SK-N-SH (cell line): ENCODE results near the gene SP110. TPM values are rescaled to one million over a fixed set of nuclear protein-coding genes. Genes with fewer than 3 reads are reported as not detected.

ENCODE experiments used
- CTCF ChIA-PET: fragments of 300-600, 350-600 bp; formaldehyde crosslinking; extraction: SDS; loops from one replicate; lab custom pipeline; 2021; lab: Yijun Ruan, JAX
- POLR2A ChIA-PET: fragments of 350-600 bp; sonication (Branson Sonifier 250); formaldehyde crosslinking; extraction: SDS; loops from one replicate; lab custom pipeline; 2020; ENCODE audit warnings: antibody characterized with exemption, inconsistent platforms; lab: Yijun Ruan, JAX
- DNase-seq: peaks from one replicate; pipeline ENCODE4 v3.0.0; 2012
- H2AFZ ChIP-seq: fragments of 200-600 bp; sonication (generic); 2 replicates; pipeline ENCODE4 v1.8.1; 2016; ENCODE audit warnings: antibody characterized with exemption, mild to moderate bottlenecking, low read depth
- H3F3A ChIP-seq: fragments of 200-600 bp; sonication (generic); replicated peaks from 2 replicates; pipeline ENCODE3; 2016; ENCODE audit warnings: antibody characterized with exemption, mild to moderate bottlenecking; ENCODE audit not compliant: insufficient read depth
- H3K27ac ChIP-seq, 2 experiments: fragments of 200-500 bp in 1 of 2; fragments of 200-600 bp in 1 of 2; sonication (Bioruptor generic) in 1 of 2; sonication (generic), shearing (Covaris generic) in 1 of 2; 2 replicates each; pipeline versions ENCODE4 v1.5.1 to v1.6.1; 2014 to 2016; ENCODE audit warnings: low read depth in 2 of 2, inconsistent platforms in 1 of 2, low read length in 1 of 2, mild to moderate bottlenecking in 1 of 2, mixed read lengths in 1 of 2
- H3K27me3 ChIP-seq: fragments of 200-600 bp; sonication (generic), shearing (Covaris generic); 2 replicates; pipeline ENCODE4 v1.6.1; 2016; ENCODE audit warnings: mixed run types; ENCODE audit not compliant: insufficient read depth
- H3K36me3 ChIP-seq, 2 experiments: fragments of 200-500 bp in 1 of 2; fragments of 200-600 bp in 1 of 2; sonication (Bioruptor generic) in 1 of 2; sonication (generic) in 1 of 2; replicated peaks in 1 of 2; 2 replicates each; pipeline versions ENCODE3 to v1.5.1; 2014 to 2016; ENCODE audit warnings: low read length in 1 of 2, mild to moderate bottlenecking in 1 of 2; ENCODE audit not compliant: insufficient read depth in 2 of 2, control insufficient read depth in 1 of 2
- H3K4me1 ChIP-seq, 2 experiments: fragments of 200-500 bp in 1 of 2; fragments of 200-600 bp in 1 of 2; sonication (Bioruptor generic) in 1 of 2; sonication (generic), shearing (Covaris generic) in 1 of 2; 2 replicates each; pipeline versions ENCODE4 v1.5.1 to v1.6.1; 2014 to 2016; ENCODE audit warnings: low read depth in 1 of 2, low read length in 1 of 2, mixed run types in 1 of 2; ENCODE audit not compliant: insufficient read depth in 2 of 2, control insufficient read depth in 1 of 2
- H3K4me2 ChIP-seq: fragments of 200-600 bp; sonication (generic), shearing (Covaris generic); 2 replicates; pipeline ENCODE4 v1.6.1; 2017; ENCODE audit warnings: mixed run types
- H3K4me3 ChIP-seq, 2 experiments: fragments of 200-500 bp in 1 of 2; fragments of 200-600 bp in 1 of 2; sonication (Bioruptor generic) in 1 of 2; sonication (generic), shearing (Covaris generic) in 1 of 2; 2 replicates each; pipeline versions ENCODE4 v1.5.1 to v1.8.1; 2014 to 2016; ENCODE audit warnings: low read depth in 2 of 2, inconsistent platforms in 1 of 2, low read length in 1 of 2, mild to moderate bottlenecking in 1 of 2, mixed read lengths in 1 of 2, moderate library complexity in 1 of 2
- H3K79me2 ChIP-seq: fragments of 200-600 bp; sonication (generic); 2 replicates; pipeline ENCODE4 v1.8.1; 2017; ENCODE audit warnings: mild to moderate bottlenecking; ENCODE audit not compliant: insufficient read depth
- H3K9ac ChIP-seq: fragments of 200-600 bp; sonication (generic); 2 replicates; pipeline ENCODE4 v1.6.1; 2017; ENCODE audit warnings: mixed run types
- H3K9me2 ChIP-seq: fragments of 200-600 bp; sonication (generic); 2 replicates; pipeline ENCODE4 v1.6.1; 2017; ENCODE audit warnings: mixed run types
- H3K9me3 ChIP-seq: fragments of 200-600 bp; sonication (generic); 2 replicates; pipeline ENCODE4 v1.6.1; 2017; ENCODE audit warnings: mixed run types, mild to moderate bottlenecking, moderate library complexity
- H4K20me1 ChIP-seq: fragments of 200-600 bp; sonication (generic); 2 replicates; pipeline ENCODE4 v1.6.1; 2017; ENCODE audit warnings: mild to moderate bottlenecking, mixed run types; ENCODE audit not compliant: insufficient read depth
- CHD2 ChIP-seq: fragments of 150-350 bp; IDR thresholded peaks from 2 replicates; pipeline ENCODE4 v1.6.1; 2018; ENCODE audit warnings: low read length; ENCODE audit not compliant: partially characterized antibody
- ELF1 ChIP-seq: IDR thresholded peaks from 2 replicates; pipeline ENCODE4 v1.4.0; 2012
- EZH2phosphoT487 ChIP-seq: fragments of 200-600 bp; sonication (generic); IDR thresholded peaks from 2 replicates; pipeline ENCODE4 v1.6.1; 2017; ENCODE audit warnings: low read depth, mixed run types, mild to moderate bottlenecking, antibody characterized with exemption, moderate library complexity, borderline replicate concordance
- FOXJ3 ChIP-seq: sonication (generic); formaldehyde crosslinking; IDR thresholded peaks from 2 replicates; pipeline ENCODE4 v1.5.1; 2020; ENCODE audit warnings: mild to moderate bottlenecking, missing genetic modification reagents
- IRF3 ChIP-seq: fragments of 150-350 bp; IDR thresholded peaks from 2 replicates; pipeline ENCODE4 v1.6.1; 2016; ENCODE audit warnings: mild to moderate bottlenecking, low read depth, low read length
- MAX ChIP-seq: IDR thresholded peaks from 2 replicates; pipeline ENCODE4 v1.4.0; 2012; ENCODE audit warnings: low read depth
- MEF2A ChIP-seq: IDR thresholded peaks from 2 replicates; pipeline ENCODE4 v1.4.0; 2012; ENCODE audit warnings: low read depth, borderline replicate concordance
- MXI1 ChIP-seq: IDR thresholded peaks from 2 replicates; pipeline ENCODE4 v1.6.1; 2012; ENCODE audit warnings: mild to moderate bottlenecking, low read depth, low read length, improper control_type of control experiment
- NRF1 ChIP-seq: IDR thresholded peaks from 2 replicates; pipeline ENCODE4 v1.6.1; 2012; ENCODE audit warnings: low read depth, mild to moderate bottlenecking, low read length
- PBX3 ChIP-seq: IDR thresholded peaks from 2 replicates; pipeline ENCODE4; 2012
- RAD21 ChIP-seq: IDR thresholded peaks from 2 replicates; pipeline ENCODE4 v1.6.1; 2012; ENCODE audit warnings: mild to moderate bottlenecking, low read length
- RCOR1 ChIP-seq: fragments of 150-350 bp; IDR thresholded peaks from 2 replicates; pipeline ENCODE4 v1.6.1; 2017; ENCODE audit warnings: antibody characterized with exemption, low read length
- RFX5 ChIP-seq: IDR thresholded peaks from 2 replicates; pipeline ENCODE4 v1.6.1; 2012; ENCODE audit warnings: mild to moderate bottlenecking, improper control_type of control experiment, low read length
- RXRA ChIP-seq: IDR thresholded peaks from 2 replicates; pipeline ENCODE4 v1.4.0; 2012; ENCODE audit warnings: low read depth, mild to moderate bottlenecking, borderline replicate concordance
- SIN3A ChIP-seq: IDR thresholded peaks from 2 replicates; pipeline ENCODE4 v1.6.1; 2012; ENCODE audit warnings: low read depth, mild to moderate bottlenecking, low read length, moderate library complexity, borderline replicate concordance
- TCF12 ChIP-seq: IDR thresholded peaks from 2 replicates; pipeline ENCODE4 v1.4.0; 2012
- TEAD4 ChIP-seq: IDR thresholded peaks from 2 replicates; pipeline ENCODE4 v1.4.0; 2012; ENCODE audit warnings: mild to moderate bottlenecking, borderline replicate concordance; ENCODE audit not compliant: insufficient read depth
- USF1 ChIP-seq: IDR thresholded peaks from 2 replicates; pipeline ENCODE4 v1.4.0; 2012; ENCODE audit warnings: low read depth, borderline replicate concordance
- ZBTB33 ChIP-seq: IDR thresholded peaks from 2 replicates; pipeline ENCODE4 v1.4.0; 2012; ENCODE audit warnings: low read depth, borderline replicate concordance
- WGBS: methylation state at CpG from one replicate; pipeline ENCODE4 v1.1.6; 2017; ENCODE audit warnings: low lambda C conversion rate; 5-methylcytosine and 5-hydroxymethylcytosine counted together
- polyA plus RNA-seq, 3 experiments: library from polyadenylated mRNA; depleted of rRNA; stranded (reverse); fragments of >200 nt; gene quantifications; 2 replicates each; pipeline ENCODE4 v1.2.3, GENCODE V29; 2012
- TF ChIP-seq, protein P1 (sequence below): fragments of 200-600 bp; sonication (generic); IDR thresholded peaks from 2 replicates; pipeline ENCODE4 v1.6.1; 2017; ENCODE audit warnings: antibody characterized with exemption, mild to moderate bottlenecking, moderate library complexity

SP110 gene
- polyA plus RNA-seq, 1 of the 3 experiments (the other 2 are of a cell fraction): 10.4 TPM

- CTCF ChIA-PET: no interaction called here
Observed at GRCh38 chr2:230216489-230216888, 3.3 kb downstream of the SP110 start.

DNA sequence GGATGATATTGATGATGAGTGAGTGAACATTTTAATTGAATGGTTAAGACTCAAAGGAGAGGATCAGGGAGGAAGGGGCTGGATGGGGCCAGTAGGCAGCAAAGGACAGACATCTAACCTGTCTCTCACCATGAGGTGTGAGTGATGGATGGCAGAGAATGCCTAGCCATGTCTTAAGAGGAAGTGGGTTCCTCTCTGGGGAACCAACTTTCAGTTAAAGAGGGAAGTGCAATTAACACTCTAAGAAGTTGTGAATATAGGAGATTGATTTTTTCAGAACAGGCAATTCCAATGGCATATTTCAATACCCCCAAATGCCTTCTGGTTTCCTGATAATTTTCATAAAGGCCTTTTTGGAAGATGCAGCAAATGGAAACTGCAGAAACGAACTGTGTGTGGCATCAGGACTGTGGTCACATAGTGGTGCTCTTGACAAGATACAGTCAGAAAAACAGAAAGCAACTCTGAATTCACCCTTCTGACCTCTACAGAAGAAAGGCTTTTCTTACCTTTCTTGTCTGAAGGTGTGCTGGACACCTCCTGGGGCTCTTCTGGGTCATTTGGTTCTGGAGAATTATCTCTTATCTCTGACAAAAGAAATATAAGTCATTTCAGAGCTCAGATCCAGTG, 10.2 kb downstream of the SP110 start:
- H3K36me3 ChIP-seq: peaks cover 30 to 67% of the 10 kb centered on the region in 2 experiments
- DNase-seq: no peak

More at GRCh38 chr2:230216489-230216888, 3.3 kb downstream of the SP110 start:
- DNase-seq: no peak
- Histone ChIP-seq H3K9me3 (no peaks in the 10 kb centered on the region), H3K36me3 (peaks cover 3 to 35% of the 10 kb centered on the region in 2 experiments), H3K27ac (no peak overlapping the region), H3K79me2 (no peaks in the 10 kb centered on the region; the same call in 1 of the 2 replicates), H3K27me3 (no peaks in the 10 kb centered on the region), H3F3A (no peaks in the 10 kb centered on the region)
- TF ChIP-seq MXI1 (no peak), NRF1 (no peak), MEF2A (no peak), MAX (no peak), RCOR1 (no peak), ELF1 (no peak), CHD2 (no peak), RFX5 (no peak), TEAD4 (no peak)
- TF ChIP-seq, all 33 proteins: peak for 0
- POLR2A ChIA-PET: no interaction called here
- Histone ChIP-seq H3K9ac (no peak overlapping the region), H3K4me3 (no peak overlapping the region), H3K9me2 (no peaks in the 10 kb centered on the region), H3K4me1 (no peaks in the 10 kb centered on the region; a peak in 1 of 4 replicates), H4K20me1 (no peaks in the 10 kb centered on the region), H3K4me2 (no peak overlapping the region), H2AFZ (no peak overlapping the region)
- WGBS: 91% methylated on average over 1 of the region's 1 CpG

More for the DNA sequence above, 10.2 kb downstream of the SP110 start:
- Histone ChIP-seq H3F3A (no peaks in the 10 kb centered on the region), H3K9me3 (no peaks in the 10 kb centered on the region; the same call in 1 of the 2 replicates), H3K9me2 (no peaks in the 10 kb centered on the region), H2AFZ (no peak overlapping the region), H3K4me2 (no peak overlapping the region), H3K4me3 (no peak overlapping the region), H3K79me2 (no peaks in the 10 kb centered on the region), H3K9ac (no peak overlapping the region)
- POLR2A ChIA-PET: no interaction called here
- 77% methylated on average over 1 of the region's 1 CpG for WGBS
- TF ChIP-seq IRF3: no peak
- TF ChIP-seq MAX: no peak
- TF ChIP-seq EZH2phosphoT487: no peak
- TF ChIP-seq RXRA: no peak
- TF ChIP-seq RAD21: no peak
- no peak for TF ChIP-seq SIN3A
- TF ChIP-seq RFX5: no peak
- TF ChIP-seq FOXJ3 (CRISPR knock-in tag): no peak
- TF ChIP-seq TCF12: no peak
- TF ChIP-seq PBX3: no peak
- TF ChIP-seq ZBTB33: no peak
- TF ChIP-seq, protein P1, sequence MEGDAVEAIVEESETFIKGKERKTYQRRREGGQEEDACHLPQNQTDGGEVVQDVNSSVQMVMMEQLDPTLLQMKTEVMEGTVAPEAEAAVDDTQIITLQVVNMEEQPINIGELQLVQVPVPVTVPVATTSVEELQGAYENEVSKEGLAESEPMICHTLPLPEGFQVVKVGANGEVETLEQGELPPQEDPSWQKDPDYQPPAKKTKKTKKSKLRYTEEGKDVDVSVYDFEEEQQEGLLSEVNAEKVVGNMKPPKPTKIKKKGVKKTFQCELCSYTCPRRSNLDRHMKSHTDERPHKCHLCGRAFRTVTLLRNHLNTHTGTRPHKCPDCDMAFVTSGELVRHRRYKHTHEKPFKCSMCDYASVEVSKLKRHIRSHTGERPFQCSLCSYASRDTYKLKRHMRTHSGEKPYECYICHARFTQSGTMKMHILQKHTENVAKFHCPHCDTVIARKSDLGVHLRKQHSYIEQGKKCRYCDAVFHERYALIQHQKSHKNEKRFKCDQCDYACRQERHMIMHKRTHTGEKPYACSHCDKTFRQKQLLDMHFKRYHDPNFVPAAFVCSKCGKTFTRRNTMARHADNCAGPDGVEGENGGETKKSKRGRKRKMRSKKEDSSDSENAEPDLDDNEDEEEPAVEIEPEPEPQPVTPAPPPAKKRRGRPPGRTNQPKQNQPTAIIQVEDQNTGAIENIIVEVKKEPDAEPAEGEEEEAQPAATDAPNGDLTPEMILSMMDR: no peak
- TF ChIP-seq USF1: no peak
- TF ChIP-seq, all 33 proteins: peak for 0
- Histone ChIP-seq H3K4me1 (no peaks in the 10 kb centered on the region), H3K27me3 (no peaks in the 10 kb centered on the region), H3K27ac (no peak overlapping the region), H4K20me1 (no peaks in the 10 kb centered on the region)
- CTCF ChIA-PET: no interaction called here
